ENCODE results near the gene PIAS2. TPM values are rescaled to one million over a fixed set of nuclear protein-coding genes. Genes with fewer than 3 reads are reported as not detected.

PIAS2 gene
- total and polyA plus RNA-seq, 2 experiments from 2014 or later, result 30.3 to 54.2 TPM

DNA sequence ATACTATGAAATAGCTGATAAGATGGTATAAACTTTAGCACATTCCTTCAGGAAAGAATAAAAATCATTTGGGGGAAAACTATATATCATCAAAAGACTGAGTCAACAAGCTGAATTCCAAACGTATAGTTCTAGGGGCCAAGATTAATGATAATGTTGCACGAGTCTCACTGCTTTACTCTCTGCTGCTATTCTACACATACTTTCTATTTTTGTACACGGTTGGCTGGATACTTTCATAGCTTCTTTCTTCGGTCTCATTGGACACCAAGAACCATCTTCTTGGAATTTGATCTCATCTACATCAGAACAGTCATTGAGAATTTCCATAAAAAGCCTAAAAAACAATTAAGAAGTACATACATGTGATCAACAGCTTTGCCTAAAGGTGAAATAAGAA, 87.8 kb downstream of the PIAS2 start (continued):
- TF ChIP-seq, protein P1, sequence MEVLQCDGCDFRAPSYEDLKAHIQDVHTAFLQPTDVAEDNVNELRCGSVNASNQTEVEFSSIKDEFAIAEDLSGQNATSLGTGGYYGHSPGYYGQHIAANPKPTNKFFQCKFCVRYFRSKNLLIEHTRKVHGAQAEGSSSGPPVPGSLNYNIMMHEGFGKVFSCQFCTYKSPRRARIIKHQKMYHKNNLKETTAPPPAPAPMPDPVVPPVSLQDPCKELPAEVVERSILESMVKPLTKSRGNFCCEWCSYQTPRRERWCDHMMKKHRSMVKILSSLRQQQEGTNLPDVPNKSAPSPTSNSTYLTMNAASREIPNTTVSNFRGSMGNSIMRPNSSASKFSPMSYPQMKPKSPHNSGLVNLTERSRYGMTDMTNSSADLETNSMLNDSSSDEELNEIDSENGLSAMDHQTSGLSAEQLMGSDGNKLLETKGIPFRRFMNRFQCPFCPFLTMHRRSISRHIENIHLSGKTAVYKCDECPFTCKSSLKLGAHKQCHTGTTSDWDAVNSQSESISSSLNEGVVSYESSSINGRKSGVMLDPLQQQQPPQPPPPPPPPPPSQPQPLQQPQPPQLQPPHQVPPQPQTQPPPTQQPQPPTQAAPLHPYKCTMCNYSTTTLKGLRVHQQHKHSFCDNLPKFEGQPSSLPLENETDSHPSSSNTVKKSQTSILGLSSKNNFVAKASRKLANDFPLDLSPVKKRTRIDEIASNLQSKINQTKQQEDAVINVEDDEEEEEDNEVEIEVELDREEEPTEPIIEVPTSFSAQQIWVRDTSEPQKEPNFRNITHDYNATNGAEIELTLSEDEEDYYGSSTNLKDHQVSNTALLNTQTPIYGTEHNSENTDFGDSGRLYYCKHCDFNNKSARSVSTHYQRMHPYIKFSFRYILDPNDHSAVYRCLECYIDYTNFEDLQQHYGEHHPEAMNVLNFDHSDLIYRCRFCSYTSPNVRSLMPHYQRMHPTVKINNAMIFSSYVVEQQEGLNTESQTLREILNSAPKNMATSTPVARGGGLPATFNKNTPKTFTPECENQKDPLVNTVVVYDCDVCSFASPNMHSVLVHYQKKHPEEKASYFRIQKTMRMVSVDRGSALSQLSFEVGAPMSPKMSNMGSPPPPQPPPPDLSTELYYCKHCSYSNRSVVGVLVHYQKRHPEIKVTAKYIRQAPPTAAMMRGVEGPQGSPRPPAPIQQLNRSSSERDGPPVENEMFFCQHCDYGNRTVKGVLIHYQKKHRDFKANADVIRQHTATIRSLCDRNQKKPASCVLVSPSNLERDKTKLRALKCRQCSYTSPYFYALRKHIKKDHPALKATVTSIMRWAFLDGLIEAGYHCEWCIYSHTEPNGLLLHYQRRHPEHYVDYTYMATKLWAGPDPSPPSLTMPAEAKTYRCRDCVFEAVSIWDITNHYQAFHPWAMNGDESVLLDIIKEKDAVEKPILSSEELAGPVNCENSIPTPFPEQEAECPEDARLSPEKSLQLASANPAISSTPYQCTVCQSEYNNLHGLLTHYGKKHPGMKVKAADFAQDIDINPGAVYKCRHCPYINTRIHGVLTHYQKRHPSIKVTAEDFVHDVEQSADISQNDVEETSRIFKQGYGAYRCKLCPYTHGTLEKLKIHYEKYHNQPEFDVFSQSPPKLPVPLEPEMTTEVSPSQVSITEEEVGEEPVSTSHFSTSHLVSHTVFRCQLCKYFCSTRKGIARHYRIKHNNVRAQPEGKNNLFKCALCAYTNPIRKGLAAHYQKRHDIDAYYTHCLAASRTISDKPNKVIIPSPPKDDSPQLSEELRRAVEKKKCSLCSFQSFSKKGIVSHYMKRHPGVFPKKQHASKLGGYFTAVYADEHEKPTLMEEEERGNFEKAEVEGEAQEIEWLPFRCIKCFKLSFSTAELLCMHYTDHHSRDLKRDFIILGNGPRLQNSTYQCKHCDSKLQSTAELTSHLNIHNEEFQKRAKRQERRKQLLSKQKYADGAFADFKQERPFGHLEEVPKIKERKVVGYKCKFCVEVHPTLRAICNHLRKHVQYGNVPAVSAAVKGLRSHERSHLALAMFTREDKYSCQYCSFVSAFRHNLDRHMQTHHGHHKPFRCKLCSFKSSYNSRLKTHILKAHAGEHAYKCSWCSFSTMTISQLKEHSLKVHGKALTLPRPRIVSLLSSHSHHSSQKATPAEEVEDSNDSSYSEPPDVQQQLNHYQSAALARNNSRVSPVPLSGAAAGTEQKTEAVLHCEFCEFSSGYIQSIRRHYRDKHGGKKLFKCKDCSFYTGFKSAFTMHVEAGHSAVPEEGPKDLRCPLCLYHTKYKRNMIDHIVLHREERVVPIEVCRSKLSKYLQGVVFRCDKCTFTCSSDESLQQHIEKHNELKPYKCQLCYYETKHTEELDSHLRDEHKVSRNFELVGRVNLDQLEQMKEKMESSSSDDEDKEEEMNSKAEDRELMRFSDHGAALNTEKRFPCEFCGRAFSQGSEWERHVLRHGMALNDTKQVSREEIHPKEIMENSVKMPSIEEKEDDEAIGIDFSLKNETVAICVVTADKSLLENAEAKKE (CRISPR knock-in tag; IDR thresholded peaks at IDR 0.05), result no peak

DNA sequence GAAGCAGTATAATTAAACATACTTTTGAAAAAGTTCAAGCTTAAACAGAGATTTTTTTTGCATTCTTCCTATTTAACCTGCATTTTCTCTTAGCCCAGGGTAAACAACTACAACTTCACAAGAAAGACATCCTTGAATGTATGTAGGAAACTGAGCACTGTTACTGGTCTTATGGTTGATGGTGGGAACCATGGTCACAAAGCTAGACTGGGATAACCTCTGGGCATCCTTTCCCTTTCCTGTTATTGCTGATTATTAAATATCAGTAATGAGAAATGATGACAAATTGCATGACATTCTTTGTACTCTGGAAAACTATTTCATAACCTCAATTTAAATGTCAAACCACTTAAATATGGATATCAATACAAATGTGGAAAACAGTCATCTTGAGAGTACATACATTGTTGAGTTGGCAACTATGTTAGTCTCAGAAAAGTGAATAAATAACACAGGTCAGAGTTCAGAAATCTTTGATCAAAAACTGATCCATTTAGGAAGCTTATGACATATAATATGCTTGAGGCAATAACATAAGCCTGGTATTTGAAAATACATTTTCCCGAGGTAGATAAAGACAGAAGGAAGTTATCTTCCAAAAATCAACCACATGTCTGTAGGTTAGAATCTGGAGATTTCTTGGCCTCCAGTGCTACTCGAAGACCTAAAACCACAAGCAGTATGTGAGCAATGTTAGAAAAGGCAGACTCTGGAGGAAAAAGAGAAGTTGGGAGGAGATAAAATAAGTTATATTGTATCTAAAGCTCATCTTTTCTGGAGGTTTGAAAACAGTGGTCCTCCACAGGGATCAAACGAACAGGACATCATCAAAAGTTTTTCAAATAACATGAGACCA, 95.2 kb downstream of the PIAS2 start:
- H3K36me3 ChIP-seq (ENCODE audit: insufficient read depth), result no peaks in the 10 kb centered on the region
- H3K4me2 ChIP-seq, result no peak overlapping the region
- Mint-ChIP-seq H3K4me1 (no peaks in the 10 kb centered on the region), H3K4me3 (no peak overlapping the region), H3K27ac (no peak overlapping the region), H3K36me3 (ENCODE audit: low read depth) (peaks cover 9% of the 10 kb centered on the region; the same call in 2 of the 3 replicates), H3K9me3 (no peaks in the 10 kb centered on the region), H3K27me3 (ENCODE audit: insufficient read depth, low read depth, poor library complexity) (no peaks in the 10 kb centered on the region)
- no peaks in the 10 kb centered on the region for H3F3A ChIP-seq (replicated peaks; ENCODE audit: low read depth)
- no peaks in the 10 kb centered on the region for H3K27me3 ChIP-seq (ENCODE audit: insufficient read depth)
- no peak for DNase-seq (ENCODE audit: low spot score)
- H2AFZ ChIP-seq, result no peak overlapping the region
- H3K4me1 ChIP-seq (ENCODE audit: insufficient read depth), result no peaks in the 10 kb centered on the region
- no peak for ATAC-seq
- no peaks in the 10 kb centered on the region for H3K9me2 ChIP-seq (ENCODE audit: insufficient read depth)
- H4K20me1 ChIP-seq (replicated peaks; ENCODE audit: insufficient read depth), result no peaks in the 10 kb centered on the region
- no peak overlapping the region for H3K27ac ChIP-seq (ENCODE audit: low read depth)
- no peak overlapping the region for H3K4me3 ChIP-seq
- TF ChIP-seq ZNF331 (CRISPR knock-in tag; IDR thresholded peaks at IDR 0.05; ENCODE audit: low read depth) (no peak), NANOG (IDR thresholded peaks at IDR 0.05; ENCODE audit: borderline replicate concordance) (no peak), EZH2phosphoT487 (IDR thresholded peaks at IDR 0.05; ENCODE audit: unreplicated experiment) (no peak)
- TF ChIP-seq, protein P2, sequence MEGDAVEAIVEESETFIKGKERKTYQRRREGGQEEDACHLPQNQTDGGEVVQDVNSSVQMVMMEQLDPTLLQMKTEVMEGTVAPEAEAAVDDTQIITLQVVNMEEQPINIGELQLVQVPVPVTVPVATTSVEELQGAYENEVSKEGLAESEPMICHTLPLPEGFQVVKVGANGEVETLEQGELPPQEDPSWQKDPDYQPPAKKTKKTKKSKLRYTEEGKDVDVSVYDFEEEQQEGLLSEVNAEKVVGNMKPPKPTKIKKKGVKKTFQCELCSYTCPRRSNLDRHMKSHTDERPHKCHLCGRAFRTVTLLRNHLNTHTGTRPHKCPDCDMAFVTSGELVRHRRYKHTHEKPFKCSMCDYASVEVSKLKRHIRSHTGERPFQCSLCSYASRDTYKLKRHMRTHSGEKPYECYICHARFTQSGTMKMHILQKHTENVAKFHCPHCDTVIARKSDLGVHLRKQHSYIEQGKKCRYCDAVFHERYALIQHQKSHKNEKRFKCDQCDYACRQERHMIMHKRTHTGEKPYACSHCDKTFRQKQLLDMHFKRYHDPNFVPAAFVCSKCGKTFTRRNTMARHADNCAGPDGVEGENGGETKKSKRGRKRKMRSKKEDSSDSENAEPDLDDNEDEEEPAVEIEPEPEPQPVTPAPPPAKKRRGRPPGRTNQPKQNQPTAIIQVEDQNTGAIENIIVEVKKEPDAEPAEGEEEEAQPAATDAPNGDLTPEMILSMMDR (conservative IDR thresholded peaks at IDR 0.05; ENCODE audit: low read depth in 2 of 2), result no peak
- TF ChIP-seq, protein P1 (CRISPR knock-in tag; IDR thresholded peaks at IDR 0.05), result no peak
- H3K79me2 ChIP-seq (replicated peaks; ENCODE audit: insufficient read depth), result no peaks in the 10 kb centered on the region
